HG03432 (cell line): ENCODE data around the gene FARP1.
A peak's percentile ranks its signal among the peaks of the same experiment; 100 is the strongest.

ENCODE experiments used
- ATAC-seq: cut with Tn5 transposase; IDR thresholded peaks from one replicate; pipeline ENCODE4 v1.9.1; 2021; ENCODE audit warnings: mild to moderate bottlenecking, moderate library complexity; ENCODE audit not compliant: unreplicated experiment

Gene FARP1

DNA sequence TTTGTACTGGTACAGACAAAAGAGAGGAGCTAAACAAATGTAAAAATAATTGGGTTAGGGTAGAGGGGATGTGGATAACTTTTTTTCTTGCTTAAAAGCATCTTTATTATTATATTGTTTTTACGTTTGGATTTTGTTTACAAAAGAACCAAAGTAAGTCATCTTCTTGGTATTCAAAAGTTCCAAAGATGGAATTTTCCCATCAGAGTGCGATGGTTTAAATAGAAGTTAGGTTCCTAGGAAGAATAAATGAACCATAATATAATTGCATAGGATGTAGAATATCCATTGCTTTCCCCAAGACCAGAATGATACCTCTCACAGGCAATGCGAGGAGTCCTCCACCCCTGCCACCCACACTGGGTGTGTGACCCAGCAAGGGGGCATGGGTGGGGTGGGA, 133.6 kb downstream of the FARP1 start:
- no peak for ATAC-seq

GRCh38 chr13:98278068-98278724, 135.3 kb downstream of the FARP1 start:
- no peak for ATAC-seq

DNA sequence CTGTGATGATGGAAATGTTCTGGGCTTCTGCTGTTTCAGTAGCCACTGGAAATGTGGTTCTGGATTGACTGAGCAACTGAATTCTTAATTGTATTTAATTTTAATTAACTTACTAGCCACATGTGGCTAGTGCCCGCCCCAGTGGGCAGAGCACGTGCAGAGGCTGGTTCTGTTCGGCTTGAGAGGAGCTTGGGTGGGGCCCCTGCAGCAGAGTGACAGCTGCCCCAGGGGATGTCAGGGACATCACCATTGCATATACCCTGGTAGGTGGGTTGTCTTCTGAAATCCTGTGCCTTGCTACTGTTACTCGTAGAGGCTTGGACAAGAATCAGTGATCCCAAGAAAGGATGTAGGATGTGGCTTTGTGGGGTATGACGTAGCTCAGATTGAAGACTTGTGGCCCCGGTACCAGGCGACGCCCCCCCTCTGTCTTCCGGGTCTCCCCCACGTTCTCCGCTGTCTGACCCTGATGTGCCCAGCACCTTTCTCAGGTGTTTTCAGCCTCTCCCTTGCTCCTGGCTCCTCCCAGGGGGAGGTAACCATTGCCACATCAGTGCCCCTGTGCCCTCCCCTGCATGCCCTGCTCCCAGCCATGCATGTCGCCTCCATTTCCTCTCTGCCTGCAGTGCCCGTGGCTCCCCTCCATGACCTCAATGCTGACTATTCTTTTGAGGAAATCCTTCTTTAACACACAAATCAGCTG, 136.7 kb downstream of the FARP1 start:
- ATAC-seq, result peak; percentile 82

GRCh38 chr13:98280176-98280510, 137.2 kb downstream of the FARP1 start:
- no peak for ATAC-seq

GRCh38 chr13:98284679-98285078, 141.8 kb downstream of the FARP1 start:
- ATAC-seq, result no peak

GRCh38 chr13:98285317-98285716, 142.4 kb downstream of the FARP1 start:
- no peak for ATAC-seq

GRCh38 chr13:98285852-98286594, 143.1 kb downstream of the FARP1 start:
- ATAC-seq, result no peak

DNA sequence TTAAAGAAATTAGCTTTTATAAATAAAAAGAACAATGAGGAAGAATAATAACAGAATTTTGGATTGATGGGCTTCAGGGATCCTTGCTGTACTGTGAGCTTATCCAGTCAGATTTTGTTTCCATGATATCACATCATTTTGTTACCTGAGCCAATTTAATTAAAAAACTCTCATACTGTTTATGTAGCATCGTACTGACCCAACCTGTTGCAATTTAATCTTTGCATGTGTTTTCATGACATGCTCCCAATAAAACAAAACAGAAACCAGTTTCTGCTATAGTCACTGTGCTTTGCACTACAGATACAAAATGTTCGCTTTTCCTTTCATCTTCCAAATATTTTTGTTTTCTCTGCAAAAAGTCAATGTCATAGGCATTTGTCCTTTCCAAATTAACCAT, 143.9 kb downstream of the FARP1 start:
- ATAC-seq, result no peak

DNA sequence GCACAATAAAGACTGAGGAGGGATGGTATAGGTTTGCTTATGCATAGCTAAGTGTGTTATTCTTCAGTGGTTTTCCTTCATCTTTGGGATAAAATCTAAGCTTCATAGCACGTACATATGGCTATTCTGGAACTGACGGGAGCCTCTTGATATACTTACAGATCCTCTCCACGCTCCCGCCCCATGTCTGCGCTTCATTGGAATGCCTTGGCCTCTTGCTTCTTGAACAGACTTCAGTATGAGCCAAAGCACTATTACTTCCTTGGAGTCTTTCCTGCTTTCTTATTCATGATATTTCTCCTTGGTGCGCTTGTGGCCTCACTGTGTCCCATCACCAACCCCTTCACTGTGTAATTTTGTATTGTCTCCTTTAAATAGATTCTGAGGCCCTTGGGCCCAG, 145.3 kb downstream of the FARP1 start:
- no peak for ATAC-seq

GRCh38 chr13:98289339-98289945, 146.5 kb downstream of the FARP1 start:
- no peak for ATAC-seq

DNA sequence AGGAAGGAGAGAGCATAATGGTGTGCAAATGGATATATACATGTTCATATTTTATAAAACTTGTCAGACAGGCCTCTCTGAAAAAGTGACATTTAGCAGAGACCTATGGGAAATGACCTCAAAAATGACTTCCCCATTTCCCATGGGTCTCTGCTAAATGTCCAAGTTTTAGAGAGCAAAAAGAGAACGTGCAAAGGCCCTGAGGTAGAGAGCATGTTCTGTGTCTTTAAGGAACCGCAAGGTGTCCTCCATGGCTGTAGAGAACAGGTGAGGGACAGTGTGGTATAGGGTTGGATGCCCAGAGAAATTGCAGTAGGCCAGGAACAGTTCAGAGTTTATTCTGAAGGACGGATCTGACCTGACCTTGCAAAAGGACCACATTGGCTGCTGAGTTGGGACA, 147.4 kb downstream of the FARP1 start:
- ATAC-seq, result no peak

GRCh38 chr13:98291658-98292057, 148.8 kb downstream of the FARP1 start:
- ATAC-seq, result no peak

DNA sequence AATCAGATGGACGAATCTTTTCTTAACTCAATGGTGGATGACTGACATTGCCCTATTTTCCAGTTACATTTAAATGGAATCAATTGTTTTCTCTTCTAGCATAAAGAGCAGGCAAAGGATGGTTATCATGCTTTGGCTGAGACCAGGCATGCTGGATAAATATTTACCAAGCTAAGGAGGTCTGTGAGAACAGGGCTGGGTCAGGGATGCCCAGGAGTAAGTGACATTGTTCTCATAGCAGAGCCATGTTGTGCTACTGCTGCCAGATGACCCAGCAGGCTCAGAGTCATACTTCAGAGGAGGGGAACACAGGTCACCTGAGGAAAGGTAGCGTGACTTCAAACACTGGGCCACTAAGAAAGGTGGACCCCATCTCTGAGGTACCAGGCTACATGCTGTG, 150.2 kb downstream of the FARP1 start:
- ATAC-seq, result no peak

DNA sequence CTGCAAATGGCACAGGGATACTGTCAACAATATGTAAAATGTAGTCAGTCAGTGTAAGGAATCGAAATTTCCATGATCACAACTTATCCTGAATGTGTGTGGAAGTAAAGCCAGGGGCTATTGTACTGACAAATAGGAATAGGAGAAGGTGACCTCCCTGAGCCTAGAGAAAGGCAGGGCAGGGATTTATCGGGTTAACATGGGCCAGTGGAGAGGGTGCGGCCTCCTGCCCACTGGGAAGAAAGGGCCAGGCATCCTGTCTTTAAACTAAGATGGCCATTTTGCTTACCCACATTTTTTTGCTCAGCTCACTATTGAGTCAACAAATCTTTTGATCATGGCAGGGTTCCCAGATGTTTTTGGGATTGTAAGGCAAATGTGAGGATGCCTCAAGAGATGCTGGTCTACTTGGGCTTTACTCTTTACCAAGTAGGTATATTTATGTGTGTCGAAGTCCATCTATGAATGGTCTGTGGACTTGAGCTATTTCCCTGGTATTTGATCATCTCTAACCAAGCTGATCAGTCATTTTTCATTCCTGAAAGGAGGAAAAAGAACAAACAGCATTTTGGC, 150.8 kb downstream of the FARP1 start:
- no peak for ATAC-seq

DNA sequence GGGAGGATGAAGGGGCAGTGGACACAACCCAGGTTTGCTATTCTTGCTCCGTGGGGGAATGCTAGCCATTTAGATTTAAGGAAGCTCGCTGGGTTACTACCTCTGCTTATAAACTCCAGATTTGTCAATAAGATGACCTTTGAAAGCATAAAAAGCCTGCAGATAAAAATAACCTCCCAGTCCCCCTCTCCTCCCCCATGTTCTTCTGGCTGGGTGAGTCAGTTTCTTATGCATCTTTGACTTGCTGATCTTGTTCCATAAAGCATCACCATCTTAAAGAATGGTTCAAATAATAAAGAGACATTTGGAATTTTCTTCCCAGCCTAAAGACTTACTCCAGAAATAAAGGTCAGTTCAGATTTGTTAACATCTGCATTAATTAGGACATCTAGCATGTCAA, 152.5 kb downstream of the FARP1 start:
- ATAC-seq, result no peak

GRCh38 chr13:98297051-98297450, 154.2 kb downstream of the FARP1 start:
- ATAC-seq, result no peak

- ATAC-seq, result no peak
Measured at GRCh38 chr13:98297745-98298144, 154.9 kb downstream of the FARP1 start.

GRCh38 chr13:98298599-98298998, 155.7 kb downstream of the FARP1 start:
- no peak for ATAC-seq

GRCh38 chr13:98299235-98299965, 156.5 kb downstream of the FARP1 start:
- ATAC-seq, result no peak

DNA sequence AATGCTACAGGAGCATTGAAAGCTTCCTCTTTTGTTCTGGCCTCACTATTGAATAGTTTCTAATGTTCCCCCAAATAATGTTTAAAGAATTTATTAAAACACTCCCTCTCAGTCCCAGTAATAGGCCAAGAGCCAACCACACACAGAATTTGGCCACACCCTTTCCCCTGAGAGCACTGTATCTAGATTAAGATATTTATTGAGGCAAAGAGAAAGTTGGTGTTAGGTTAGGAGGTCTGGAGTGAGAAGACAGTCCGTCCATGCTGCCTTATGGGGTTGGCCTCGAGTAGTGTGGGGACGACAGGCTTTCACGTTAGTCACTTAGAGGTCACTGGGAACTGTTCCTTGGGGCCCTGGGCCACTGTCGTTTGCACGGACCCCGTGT, 157.1 kb downstream of the FARP1 start:
- no peak for ATAC-seq
